ENCODE measurements around the gene COA5. TPM values are rescaled to one million over a fixed set of nuclear protein-coding genes. Genes with fewer than 3 reads are reported as not detected.

COA5 gene, protein sequence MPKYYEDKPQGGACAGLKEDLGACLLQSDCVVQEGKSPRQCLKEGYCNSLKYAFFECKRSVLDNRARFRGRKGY
- 20.9 and 30.9 TPM in 2 replicates for total RNA-seq

GRCh38 chr2:98608116-98608961, at the start of gene COA5, which contains the start of gene UNC50:
COA5 (minus strand) TSS chr2:98608512; CDS start chr2:98608405, 107 bp downstream.
UNC50 (plus strand) TSS chr2:98608589; CDS start chr2:98609760, 1,171 bp downstream.

Other genes starting within 250 kb of the COA5 start
- 33.1 and 34.3 TPM in 2 replicates for gene INPP4A, start 163.7 kb downstream of the COA5 start, total RNA-seq
- 45.8 and 64.5 TPM in 2 replicates for gene UNC50, start 77 bp upstream of the COA5 start, total RNA-seq
- gene MGAT4A, start 122.6 kb upstream of the COA5 start, total RNA-seq: 0.11 and 0.87 TPM in 2 replicates